SK-N-MC (cell line): ENCODE measurements around the gene TXNDC17.

ENCODE experiments used
- EZH2 ChIP-seq: fragments of 200-600 bp; sonication (generic); IDR thresholded peaks from one replicate; pipeline ENCODE4 v1.6.1; 2017; ENCODE audit warnings: antibody characterized with exemption
- POLR2AphosphoS5 ChIP-seq: IDR thresholded peaks from 2 replicates; pipeline ENCODE4 v1.6.1; 2012; ENCODE audit warnings: mild to moderate bottlenecking, low read depth, low read length, borderline replicate concordance

DNA sequence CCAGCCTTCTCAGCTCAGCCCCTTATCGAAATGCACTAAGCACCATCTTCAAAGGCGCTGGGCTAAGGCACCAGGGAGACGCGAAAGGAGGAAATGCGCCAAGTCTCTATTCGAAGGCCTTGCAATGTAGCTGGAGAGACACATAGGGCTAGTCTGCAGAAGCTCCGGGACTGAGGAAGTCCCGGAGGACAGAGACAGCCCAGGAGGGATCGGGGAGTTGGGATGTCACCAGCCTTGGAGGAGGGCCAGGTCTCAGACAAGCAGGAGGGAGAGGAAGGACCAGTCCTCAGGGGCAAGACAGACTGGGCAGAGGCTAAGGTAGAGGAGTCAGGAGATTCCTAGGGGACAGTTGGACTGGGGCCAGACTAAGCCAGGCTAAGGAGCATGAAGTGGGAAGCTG lies 19.2 kb downstream of the TXNDC17 start:
- no peak for TF ChIP-seq POLR2AphosphoS5
- no peak for TF ChIP-seq EZH2
